Loucy (cell line): ENCODE results near the gene ABLIM2.

Source experiments
- H2AFZ ChIP-seq: fragments of 200-600 bp; sonication (generic); 2 replicates; pipeline ENCODE4 v1.6.0; 2016; ENCODE audit warnings: antibody characterized with exemption, mild to moderate bottlenecking, low read length, moderate library complexity
- H3F3A ChIP-seq: fragments of 200-600 bp; 2 replicates; pipeline ENCODE4 v1.6.0; 2016; ENCODE audit warnings: antibody characterized with exemption, low read depth, mild to moderate bottlenecking
- H3K27me3 ChIP-seq: fragments of 200-600 bp; sonication (generic); 2 replicates; pipeline ENCODE4 v1.6.1; 2014; ENCODE audit warnings: low read length, mild to moderate bottlenecking; ENCODE audit not compliant: insufficient read depth, poor library complexity, severe bottlenecking
- H3K36me3 ChIP-seq: fragments of 200-600 bp; sonication (generic); 2 replicates; pipeline ENCODE4 v1.6.1; 2016; ENCODE audit warnings: low read length; ENCODE audit not compliant: insufficient read depth
- H3K4me1 ChIP-seq: fragments of 200-600 bp; sonication (generic); 2 replicates; pipeline ENCODE4 v1.5.1; 2014; ENCODE audit warnings: low read length, mild to moderate bottlenecking; ENCODE audit not compliant: insufficient read depth, poor library complexity, severe bottlenecking
- H3K4me2 ChIP-seq: fragments of 200-600 bp; sonication (generic); 2 replicates; pipeline ENCODE4 v1.6.0; 2014; ENCODE audit warnings: antibody characterized with exemption, low read length, low read depth, mild to moderate bottlenecking; ENCODE audit not compliant: poor library complexity, severe bottlenecking
- H3K4me3 ChIP-seq: fragments of 200-600 bp; sonication (generic); 2 replicates; pipeline ENCODE4 v1.5.1; 2014; ENCODE audit warnings: low read length, mild to moderate bottlenecking, mixed read lengths; ENCODE audit not compliant: poor library complexity, severe bottlenecking
- H3K79me2 ChIP-seq: fragments of 200-600 bp; sonication (generic); 2 replicates; pipeline ENCODE4 v1.6.1; 2014; ENCODE audit warnings: low read length; ENCODE audit not compliant: insufficient read depth
- H3K9ac ChIP-seq: fragments of 200-600 bp; sonication (generic); 2 replicates; pipeline ENCODE4 v1.6.0; 2014; ENCODE audit warnings: mild to moderate bottlenecking, low read depth, low read length, moderate library complexity; ENCODE audit not compliant: poor library complexity, severe bottlenecking
- H3K9me2 ChIP-seq: fragments of 200-600 bp; sonication (generic); replicated peaks from 2 replicates; pipeline ENCODE4 v1.6.1; 2016; ENCODE audit warnings: low read depth, low read length, mixed read lengths
- H3K9me3 ChIP-seq: fragments of 200-600 bp; sonication (generic); 2 replicates; pipeline ENCODE4 v1.6.1; 2014; ENCODE audit warnings: mild to moderate bottlenecking, antibody characterized with exemption, low read length, low read depth; ENCODE audit not compliant: insufficient read depth
- H4K20me1 ChIP-seq: fragments of 200-600 bp; sonication (generic); 2 replicates; pipeline ENCODE4 v1.6.0; 2014; ENCODE audit warnings: antibody characterized with exemption, low read length, mild to moderate bottlenecking; ENCODE audit not compliant: insufficient read depth, poor library complexity, severe bottlenecking
- CTCF ChIP-seq: fragments of 200-600 bp; sonication (generic); conservative IDR thresholded peaks from 2 replicates; pipeline ENCODE4 v1.5.1; 2014; ENCODE audit warnings: mild to moderate bottlenecking, antibody characterized with exemption, low read length
- EZH2phosphoT487 ChIP-seq: fragments of 200-600 bp; IDR thresholded peaks from 2 replicates; pipeline ENCODE4 v1.6.1; 2018; ENCODE audit warnings: antibody characterized with exemption, mild to moderate bottlenecking, moderate library complexity, borderline replicate concordance

ABLIM2 gene

GRCh38 chr4:8072235-8072968, 86.2 kb downstream of the ABLIM2 start:
- TF ChIP-seq EZH2phosphoT487 (no peak), CTCF (no peak)
- no peak overlapping the region for H3K4me3 ChIP-seq
- no peaks in the 10 kb centered on the region for H3K9me2 ChIP-seq
- H3K36me3 ChIP-seq = no peaks in the 10 kb centered on the region
- H3K4me2 ChIP-seq = no peak overlapping the region
- H2AFZ ChIP-seq = no peak overlapping the region
- H3K4me1 ChIP-seq = no peaks in the 10 kb centered on the region
- no peaks in the 10 kb centered on the region for H3F3A ChIP-seq
- no peaks in the 10 kb centered on the region; the same call in 1 of the 2 replicates for H3K9me3 ChIP-seq
- no peaks in the 10 kb centered on the region for H3K27me3 ChIP-seq
- H3K9ac ChIP-seq = no peak overlapping the region
- H4K20me1 ChIP-seq = no peaks in the 10 kb centered on the region
- no peaks in the 10 kb centered on the region for H3K79me2 ChIP-seq

- Histone ChIP-seq H3K36me3 (no peaks in the 10 kb centered on the region), H4K20me1 (no peaks in the 10 kb centered on the region), H3K79me2 (no peaks in the 10 kb centered on the region), H3K4me3 (no peak overlapping the region), H3K4me1 (no peaks in the 10 kb centered on the region), H3K4me2 (no peak overlapping the region), H3K9ac (no peak overlapping the region), H2AFZ (no peak overlapping the region), H3K9me3 (peaks cover 3% of the 10 kb centered on the region; the same call in 1 of the 2 replicates), H3K9me2 (no peaks in the 10 kb centered on the region), H3F3A (no peaks in the 10 kb centered on the region), H3K27me3 (no peaks in the 10 kb centered on the region)
- TF ChIP-seq EZH2phosphoT487 (no peak), CTCF (no peak)
These were observed 86.8 kb downstream of the ABLIM2 start for GRCh38 chr4:8071766-8072165.

- Histone ChIP-seq H3K9me2 (no peaks in the 10 kb centered on the region), H3K9ac (no peak overlapping the region), H3K36me3 (no peaks in the 10 kb centered on the region), H3K4me3 (no peak overlapping the region), H3K4me2 (no peak overlapping the region), H3K9me3 (peaks cover 6% of the 10 kb centered on the region; the same call in 1 of the 2 replicates), H2AFZ (no peak overlapping the region), H3K79me2 (no peaks in the 10 kb centered on the region), H3K4me1 (no peaks in the 10 kb centered on the region), H3F3A (no peaks in the 10 kb centered on the region), H4K20me1 (no peaks in the 10 kb centered on the region), H3K27me3 (no peaks in the 10 kb centered on the region)
- TF ChIP-seq EZH2phosphoT487 = no peak
- no peak for TF ChIP-seq CTCF
These were observed 87.6 kb downstream of the ABLIM2 start for GRCh38 chr4:8070736-8071718.
